ENCODE data around the gene TRABD2B. TPM values are rescaled to one million over a fixed set of nuclear protein-coding genes. Genes with fewer than 3 reads are reported as not detected.

The TRABD2B gene
- total RNA-seq, 1 experiment from 2014 or later: 0.05 TPM

GRCh38 chr1:48007047-48007446 lies 9.9 kb upstream of the TRABD2B start:
- no peaks in the 10 kb centered on the region for H3K9me3 ChIP-seq (ENCODE audit: control insufficient read depth in 1 of 2, insufficient read depth in 1 of 2, low read depth in 1 of 2, low read length in 2 of 2)
- CTCF ChIA-PET: interaction anchor here (0.9 to 4.8 kb wide), 2 partner anchors 9 to 40 kb away, joined by 3 to 18 read pairs; partner anchors contain the start of gene TRABD2B
- no peak for ATAC-seq

More at GRCh38 chr1:48007047-48007446, 9.9 kb upstream of the TRABD2B start:
- Histone ChIP-seq H3K27ac (ENCODE audit: low read depth, low read length) (no peak overlapping the region), H3K4me3 (replicated peaks in 1 of 2; ENCODE audit: low read depth in 1 of 2, low read length in 2 of 2) (no peak overlapping the region), H2AFZ (ENCODE audit: low read depth, low read length, poor library complexity, severe bottlenecking) (no peak overlapping the region), H3K9ac (ENCODE audit: low read length) (no peak overlapping the region), H3K4me1 (ENCODE audit: control insufficient read depth in 1 of 2, insufficient read depth in 2 of 2, low read length in 2 of 2) (no peaks in the 10 kb centered on the region), H3K9me2 (ENCODE audit: insufficient read depth) (no peaks in the 10 kb centered on the region), H3K27me3 (ENCODE audit: insufficient read depth, low read length) (peaks cover 8% of the 10 kb centered on the region), H3K79me2 (ENCODE audit: insufficient read depth, low read length) (no peaks in the 10 kb centered on the region), H3K4me2 (ENCODE audit: low read length) (no peak overlapping the region), H4K20me1 (ENCODE audit: insufficient read depth) (no peaks in the 10 kb centered on the region), H3K36me3 (ENCODE audit: control insufficient read depth in 1 of 2, insufficient read depth in 2 of 2, low read length in 2 of 2) (no peaks in the 10 kb centered on the region)
- intact Hi-C loops (cut with micrococcal nuclease): no loop called here
- ChIA-PET RAD21 (ENCODE audit: low non-redundant PET in 1 of 2, low total read pairs in 2 of 2, uncharacterized antibody in 2 of 2, unreplicated experiment in 2 of 2) (no interaction called here), POLR2A (no interaction called here)
- no TSS peak for BruUV-seq (replicated peaks)
- DNase-seq (ENCODE audit: low read depth, low spot score): no peak
- TF ChIP-seq ZFX (IDR thresholded peaks at IDR 0.05) (no peak), TCF7L2 (IDR thresholded peaks at IDR 0.05; ENCODE audit: borderline replicate concordance, extremely low read depth, insufficient read depth, insufficient read length) (no peak), EGR1 (IDR thresholded peaks at IDR 0.05; ENCODE audit: low read depth) (no peak), EZH2phosphoT487 (IDR thresholded peaks at IDR 0.05; ENCODE audit: borderline replicate concordance) (no peak), ZNF274 (IDR thresholded peaks at IDR 0.05; ENCODE audit: low read depth, low read length) (no peak), CEBPB (IDR thresholded peaks at IDR 0.05; ENCODE audit: low read depth) (no peak), ATF3 (IDR thresholded peaks at IDR 0.05) (no peak), EZH2 (IDR thresholded peaks at IDR 0.05) (no peak), POLR2A (IDR thresholded peaks at IDR 0.05; ENCODE audit: borderline replicate concordance, extremely low read depth, insufficient read depth, insufficient read length) (no peak), CBX3 (IDR thresholded peaks at IDR 0.05; ENCODE audit: low read depth) (no peak), SIN3A (IDR thresholded peaks at IDR 0.05; ENCODE audit: low read depth) (no peak), POLR2AphosphoS5 (IDR thresholded peaks at IDR 0.05; ENCODE audit: low read depth, low read length) (no peak)
- TF ChIP-seq, protein P1, sequence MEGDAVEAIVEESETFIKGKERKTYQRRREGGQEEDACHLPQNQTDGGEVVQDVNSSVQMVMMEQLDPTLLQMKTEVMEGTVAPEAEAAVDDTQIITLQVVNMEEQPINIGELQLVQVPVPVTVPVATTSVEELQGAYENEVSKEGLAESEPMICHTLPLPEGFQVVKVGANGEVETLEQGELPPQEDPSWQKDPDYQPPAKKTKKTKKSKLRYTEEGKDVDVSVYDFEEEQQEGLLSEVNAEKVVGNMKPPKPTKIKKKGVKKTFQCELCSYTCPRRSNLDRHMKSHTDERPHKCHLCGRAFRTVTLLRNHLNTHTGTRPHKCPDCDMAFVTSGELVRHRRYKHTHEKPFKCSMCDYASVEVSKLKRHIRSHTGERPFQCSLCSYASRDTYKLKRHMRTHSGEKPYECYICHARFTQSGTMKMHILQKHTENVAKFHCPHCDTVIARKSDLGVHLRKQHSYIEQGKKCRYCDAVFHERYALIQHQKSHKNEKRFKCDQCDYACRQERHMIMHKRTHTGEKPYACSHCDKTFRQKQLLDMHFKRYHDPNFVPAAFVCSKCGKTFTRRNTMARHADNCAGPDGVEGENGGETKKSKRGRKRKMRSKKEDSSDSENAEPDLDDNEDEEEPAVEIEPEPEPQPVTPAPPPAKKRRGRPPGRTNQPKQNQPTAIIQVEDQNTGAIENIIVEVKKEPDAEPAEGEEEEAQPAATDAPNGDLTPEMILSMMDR (IDR thresholded peaks at IDR 0.05 in 2 of 3, conservative IDR thresholded peaks at IDR 0.05 in 1 of 3; ENCODE audit: borderline replicate concordance in 1 of 3, insufficient read depth in 1 of 3, low read depth in 2 of 3, low read length in 2 of 3): no peak
- TF ChIP-seq, protein P2, sequence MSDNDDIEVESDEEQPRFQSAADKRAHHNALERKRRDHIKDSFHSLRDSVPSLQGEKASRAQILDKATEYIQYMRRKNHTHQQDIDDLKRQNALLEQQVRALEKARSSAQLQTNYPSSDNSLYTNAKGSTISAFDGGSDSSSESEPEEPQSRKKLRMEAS (IDR thresholded peaks at IDR 0.05): no peak

All from HCT116 (cell line).